Stomach (tissue), 9 donors: ENCODE data around the gene KLHL3. TPM values are rescaled to one million over a fixed set of nuclear protein-coding genes. Genes with fewer than 3 reads are reported as not detected.

Experiments
- DNase-seq, 2 donors: peaks; one replicate each; pipeline versions ENCODE4 v3.0.0 to v3.0.0-alpha.2; 2013 to 2019
- H3K27ac ChIP-seq, 5 donors: fragments of 200-600 bp in 4 of 5; sonication (generic) in 4 of 5; one replicate each; pipeline ENCODE4 v1.5.1; 2013 to 2019; ENCODE audit warnings: mild to moderate bottlenecking in 1 of 5, moderate library complexity in 1 of 5
- H3K27me3 ChIP-seq, 3 donors: fragments of 200-600 bp; sonication (generic); one replicate each; pipeline ENCODE4 v1.5.1; 2017 to 2019; ENCODE audit warnings: mixed run types in 1 of 3
- H3K36me3 ChIP-seq, 4 donors: fragments of 200-600 bp; sonication (generic); 1 replicate in 3 of 4; 2 replicates in 1 of 4; pipeline ENCODE4 v1.5.1; 2016 to 2019
- H3K4me1 ChIP-seq, 4 donors: fragments of 200-600 bp; sonication (generic); one replicate each; pipeline ENCODE4 v1.5.1; 2016 to 2019
- H3K4me3 ChIP-seq, 4 donors: fragments of 200-600 bp; sonication (generic) in 3 of 4; one replicate each; pipeline ENCODE4 v1.5.1; 2016 to 2019; ENCODE audit warnings: mild to moderate bottlenecking in 1 of 4
- H3K9me3 ChIP-seq, 4 donors: fragments of 200-600 bp; sonication (generic); one replicate each; pipeline ENCODE4 v1.5.1; 2016 to 2019
- CTCF ChIP-seq, 7 experiments: fragments of 450-650 bp in 4 of 7; fragments of 200-600 bp in 3 of 7; sonication (generic) in 3 of 7; IDR thresholded peaks; one replicate each; pipeline ENCODE4 v1.5.1; 2016 to 2019; ENCODE audit warnings: antibody characterized with exemption in 7 of 7, control low read depth in 2 of 7, mild to moderate bottlenecking in 1 of 7
- EP300 ChIP-seq: sonication (generic); formaldehyde crosslinking; IDR thresholded peaks from one replicate; pipeline ENCODE4 v1.6.1; 2017; ENCODE audit warnings: antibody characterized with exemption
- POLR2A ChIP-seq, 4 donors: fragments of 450-650 bp; IDR thresholded peaks; one replicate each; pipeline ENCODE4 v1.6.1; 2016; ENCODE audit warnings: antibody characterized with exemption in 4 of 4, control low read depth in 2 of 4, mild to moderate bottlenecking in 1 of 4, moderate library complexity in 1 of 4
- POLR2AphosphoS5 ChIP-seq, 3 donors: sonication (generic); formaldehyde crosslinking; IDR thresholded peaks; one replicate each; pipeline ENCODE4 v1.6.1; 2016; ENCODE audit warnings: antibody characterized with exemption in 3 of 3
- WGBS, 5 donors: extraction: QIAGEN DNeasy Blood & Tissue Kit in 3 of 5; methylation state at CpG; one replicate each; pipeline versions ENCODE4 v1.1.5 to v1.1.7; 2013 to 2018; 5-methylcytosine and 5-hydroxymethylcytosine counted together
- intact Hi-C: fragments of 100-400 bp; cut with DNase I; formaldehyde crosslinking; loops from one replicate; pipeline ENCODE4 v1.15.1; 2023; ENCODE audit warnings: low total_unique reads
- polyA plus RNA-seq, 3 donors: library from polyadenylated mRNA; stranded (reverse); fragments of 200-250 nt; gene quantifications; one replicate each; pipeline ENCODE4 v1.2.3, GENCODE V29; 2013
- total RNA-seq, 5 donors: library from RNA; depleted of rRNA; stranded (reverse); fragments of >200 nt; gene quantifications; one replicate each; pipeline versions ENCODE4 v1.1.0 to v1.2.3, GENCODE V29; 2014 to 2016
- donor health status: healthy with polysubstance abuse.
- donor health status: Bipolar disorder and iron deficiency.
- donor health status: healthy.

KLHL3 gene
- total and polyA plus RNA-seq, 8 donors, result 0.50 to 20.4 (median 10.3) TPM

- Histone ChIP-seq H3K27me3 (no peaks in the 10 kb centered on the region), H3K4me3 (no peak overlapping the region), H3K27ac (peak overlapping the region in 2 of 5 donors; percentile 50 to 82), H3K9me3 (no peaks in the 10 kb centered on the region), H3K4me1 (peaks cover 10 to 37% (median 21%) of the 10 kb centered on the region in 4 donors), H3K36me3 (no peaks in the 10 kb centered on the region)
- TF ChIP-seq POLR2AphosphoS5 (IDR thresholded peaks at IDR 0.05) (peak in 1 of 3 donors; percentile 41), EP300 (no peak), POLR2A (IDR thresholded peaks at IDR 0.05) (no peak), CTCF (IDR thresholded peaks at IDR 0.05) (no peak)
- peak; percentile 40 to 75 for DNase-seq
- intact Hi-C loops, result no loop called here
- WGBS, 5 donors, result 46 to 61% (median 53%) methylated on average over 5 of the region's 5 CpGs
These were observed 1.7 kb upstream of the KLHL3 start for GRCh38 chr5:137737349-137738131.

- H3K27me3 ChIP-seq, result no peaks in the 10 kb centered on the region
- peak overlapping the region in 2 of 5 donors; percentile 68 to 82 for H3K27ac ChIP-seq
- peak overlapping the region in 1 of 4 donors; percentile 48 for H3K4me3 ChIP-seq
- intact Hi-C loops, result no loop called here
- no peaks in the 10 kb centered on the region for H3K9me3 ChIP-seq
- H3K4me1 ChIP-seq, result peaks cover 10 to 37% (median 21%) of the 10 kb centered on the region in 4 donors
- TF ChIP-seq EP300 (no peak), CTCF (IDR thresholded peaks at IDR 0.05) (no peak), POLR2AphosphoS5 (IDR thresholded peaks at IDR 0.05) (no peak), POLR2A (IDR thresholded peaks at IDR 0.05) (no peak)
- no peaks in the 10 kb centered on the region for H3K36me3 ChIP-seq
- 68 to 90% (median 75%) methylated on average over 1 of the region's 1 CpG for WGBS, 5 donors
- DNase-seq, result peak in 1 of 2 donors; percentile 49
These were observed 607 bp upstream of the KLHL3 start for GRCh38 chr5:137736496-137736895.

- H3K4me1 ChIP-seq, result peaks cover 10 to 37% (median 21%) of the 10 kb centered on the region in 4 donors
- H3K36me3 ChIP-seq, result no peaks in the 10 kb centered on the region
- H3K27me3 ChIP-seq, result no peaks in the 10 kb centered on the region
- WGBS, 5 donors, result 4 to 13% (median 8%) methylated on average over 14 of the region's 14 CpGs
- intact Hi-C loops, result no loop called here
- no peak for TF ChIP-seq POLR2AphosphoS5 (IDR thresholded peaks at IDR 0.05)
- TF ChIP-seq EP300, result no peak
- TF ChIP-seq CTCF (IDR thresholded peaks at IDR 0.05), result no peak
- no peak for TF ChIP-seq POLR2A (IDR thresholded peaks at IDR 0.05)
- H3K4me3 ChIP-seq, result peak overlapping the region; percentile 36 to 48 (median 40)
- peak overlapping the region; percentile 42 to 82 (median 68) for H3K27ac ChIP-seq
- no peaks in the 10 kb centered on the region for H3K9me3 ChIP-seq
- DNase-seq, result peak; percentile 36 to 67
These were observed 831 bp downstream of the KLHL3 start for GRCh38 chr5:137734962-137735554.

GRCh38 chr5:137734331-137734730 lies 1.6 kb downstream of the KLHL3 start:
- Histone ChIP-seq H3K4me1 (peaks cover 10 to 37% (median 21%) of the 10 kb centered on the region in 4 donors), H3K27ac (peak overlapping the region in 2 of 5 donors; percentile 68 to 82), H3K27me3 (no peaks in the 10 kb centered on the region), H3K36me3 (no peaks in the 10 kb centered on the region), H3K4me3 (peak overlapping the region in 1 of 4 donors; percentile 48), H3K9me3 (no peaks in the 10 kb centered on the region)
- intact Hi-C loops, result no loop called here
- no peak for TF ChIP-seq CTCF (IDR thresholded peaks at IDR 0.05)
- 67 to 84% (median 77%) methylated on average over 2 of the region's 2 CpGs for WGBS, 5 donors
- no peak for DNase-seq
